ENCODE data around the gene TBX18. TPM values are rescaled to one million over a fixed set of nuclear protein-coding genes. Genes with fewer than 3 reads are reported as not detected.

The TBX18 gene
- total and polyA plus RNA-seq, 9 of the 15 experiments (the other 6 are each of a cell fraction or from before 2014, with no cell fraction given): 4.0 to 36.1 (median 20.7) TPM

DNA sequence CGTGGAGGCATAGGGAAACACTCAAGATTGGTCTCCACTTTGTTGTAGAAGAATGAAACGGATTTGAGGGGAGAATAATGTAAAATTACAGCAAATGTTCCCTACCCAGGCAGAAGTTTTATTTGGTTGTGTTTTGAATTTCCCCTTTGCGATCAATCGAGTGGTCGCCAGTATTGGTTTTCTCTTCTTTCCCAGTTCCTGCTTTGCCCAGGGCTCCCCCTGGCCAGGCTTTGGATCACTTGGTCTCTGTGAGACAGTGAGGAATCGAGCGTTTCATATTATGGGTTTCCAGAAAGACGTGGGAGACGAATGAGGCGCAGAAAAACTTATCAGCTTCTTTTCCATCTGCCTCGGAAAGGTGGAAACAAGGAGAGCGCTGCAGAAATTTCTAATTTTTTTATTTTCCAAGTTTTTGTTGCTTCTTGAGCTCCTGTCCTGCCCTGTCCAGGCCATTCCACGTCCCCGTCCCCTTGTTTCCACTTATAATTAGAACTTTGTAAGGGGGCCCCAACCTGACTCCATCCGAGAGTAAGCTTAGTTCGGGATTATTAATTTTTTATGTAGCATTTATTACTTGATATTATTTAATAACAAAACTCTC is 7.5 kb upstream of the TBX18 start (continued):
- TF ChIP-seq, protein P1, sequence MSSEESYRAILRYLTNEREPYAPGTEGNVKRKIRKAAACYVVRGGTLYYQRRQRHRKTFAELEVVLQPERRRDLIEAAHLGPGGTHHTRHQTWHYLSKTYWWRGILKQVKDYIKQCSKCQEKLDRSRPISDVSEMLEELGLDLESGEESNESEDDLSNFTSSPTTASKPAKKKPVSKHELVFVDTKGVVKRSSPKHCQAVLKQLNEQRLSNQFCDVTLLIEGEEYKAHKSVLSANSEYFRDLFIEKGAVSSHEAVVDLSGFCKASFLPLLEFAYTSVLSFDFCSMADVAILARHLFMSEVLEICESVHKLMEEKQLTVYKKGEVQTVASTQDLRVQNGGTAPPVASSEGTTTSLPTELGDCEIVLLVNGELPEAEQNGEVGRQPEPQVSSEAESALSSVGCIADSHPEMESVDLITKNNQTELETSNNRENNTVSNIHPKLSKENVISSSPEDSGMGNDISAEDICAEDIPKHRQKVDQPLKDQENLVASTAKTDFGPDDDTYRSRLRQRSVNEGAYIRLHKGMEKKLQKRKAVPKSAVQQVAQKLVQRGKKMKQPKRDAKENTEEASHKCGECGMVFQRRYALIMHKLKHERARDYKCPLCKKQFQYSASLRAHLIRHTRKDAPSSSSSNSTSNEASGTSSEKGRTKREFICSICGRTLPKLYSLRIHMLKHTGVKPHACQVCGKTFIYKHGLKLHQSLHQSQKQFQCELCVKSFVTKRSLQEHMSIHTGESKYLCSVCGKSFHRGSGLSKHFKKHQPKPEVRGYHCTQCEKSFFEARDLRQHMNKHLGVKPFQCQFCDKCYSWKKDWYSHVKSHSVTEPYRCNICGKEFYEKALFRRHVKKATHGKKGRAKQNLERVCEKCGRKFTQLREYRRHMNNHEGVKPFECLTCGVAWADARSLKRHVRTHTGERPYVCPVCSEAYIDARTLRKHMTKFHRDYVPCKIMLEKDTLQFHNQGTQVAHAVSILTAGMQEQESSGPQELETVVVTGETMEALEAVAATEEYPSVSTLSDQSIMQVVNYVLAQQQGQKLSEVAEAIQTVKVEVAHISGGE (CRISPR knock-in tag; IDR thresholded peaks at IDR 0.05): no peak
- no peak for TF ChIP-seq MAFF (IDR thresholded peaks at IDR 0.05; ENCODE audit: low read length)
- TF ChIP-seq, protein P2, sequence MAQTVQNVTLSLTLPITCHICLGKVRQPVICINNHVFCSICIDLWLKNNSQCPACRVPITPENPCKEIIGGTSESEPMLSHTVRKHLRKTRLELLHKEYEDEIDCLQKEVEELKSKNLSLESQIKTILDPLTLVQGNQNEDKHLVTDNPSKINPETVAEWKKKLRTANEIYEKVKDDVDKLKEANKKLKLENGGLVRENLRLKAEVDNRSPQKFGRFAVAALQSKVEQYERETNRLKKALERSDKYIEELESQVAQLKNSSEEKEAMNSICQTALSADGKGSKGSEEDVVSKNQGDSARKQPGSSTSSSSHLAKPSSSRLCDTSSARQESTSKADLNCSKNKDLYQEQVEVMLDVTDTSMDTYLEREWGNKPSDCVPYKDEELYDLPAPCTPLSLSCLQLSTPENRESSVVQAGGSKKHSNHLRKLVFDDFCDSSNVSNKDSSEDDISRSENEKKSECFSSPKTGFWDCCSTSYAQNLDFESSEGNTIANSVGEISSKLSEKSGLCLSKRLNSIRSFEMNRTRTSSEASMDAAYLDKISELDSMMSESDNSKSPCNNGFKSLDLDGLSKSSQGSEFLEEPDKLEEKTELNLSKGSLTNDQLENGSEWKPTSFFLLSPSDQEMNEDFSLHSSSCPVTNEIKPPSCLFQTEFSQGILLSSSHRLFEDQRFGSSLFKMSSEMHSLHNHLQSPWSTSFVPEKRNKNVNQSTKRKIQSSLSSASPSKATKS (CRISPR knock-in tag; IDR thresholded peaks at IDR 0.05): no peak
- TF ChIP-seq, protein P3, sequence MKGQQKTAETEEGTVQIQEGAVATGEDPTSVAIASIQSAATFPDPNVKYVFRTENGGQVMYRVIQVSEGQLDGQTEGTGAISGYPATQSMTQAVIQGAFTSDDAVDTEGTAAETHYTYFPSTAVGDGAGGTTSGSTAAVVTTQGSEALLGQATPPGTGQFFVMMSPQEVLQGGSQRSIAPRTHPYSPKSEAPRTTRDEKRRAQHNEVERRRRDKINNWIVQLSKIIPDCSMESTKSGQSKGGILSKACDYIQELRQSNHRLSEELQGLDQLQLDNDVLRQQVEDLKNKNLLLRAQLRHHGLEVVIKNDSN (CRISPR knock-in tag; IDR thresholded peaks at IDR 0.05): no peak
- TF ChIP-seq, protein P4, sequence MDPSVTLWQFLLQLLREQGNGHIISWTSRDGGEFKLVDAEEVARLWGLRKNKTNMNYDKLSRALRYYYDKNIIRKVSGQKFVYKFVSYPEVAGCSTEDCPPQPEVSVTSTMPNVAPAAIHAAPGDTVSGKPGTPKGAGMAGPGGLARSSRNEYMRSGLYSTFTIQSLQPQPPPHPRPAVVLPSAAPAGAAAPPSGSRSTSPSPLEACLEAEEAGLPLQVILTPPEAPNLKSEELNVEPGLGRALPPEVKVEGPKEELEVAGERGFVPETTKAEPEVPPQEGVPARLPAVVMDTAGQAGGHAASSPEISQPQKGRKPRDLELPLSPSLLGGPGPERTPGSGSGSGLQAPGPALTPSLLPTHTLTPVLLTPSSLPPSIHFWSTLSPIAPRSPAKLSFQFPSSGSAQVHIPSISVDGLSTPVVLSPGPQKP (CRISPR knock-in tag; IDR thresholded peaks at IDR 0.05): no peak
- no peak for TF ChIP-seq YBX1 (IDR thresholded peaks at IDR 0.05)
- TF ChIP-seq MTF1 (CRISPR knock-in tag; IDR thresholded peaks at IDR 0.05; ENCODE audit: borderline replicate concordance): no peak
